Peyer's patch (tissue), 4 donors: ENCODE data around the gene SFN. TPM values are rescaled to one million over a fixed set of nuclear protein-coding genes. Genes with fewer than 3 reads are reported as not detected.
A peak's percentile ranks its signal among the peaks of the same experiment; 100 is the strongest.
"Not testable (repeated sequence)": the region's sequence is repeated elsewhere in the genome, so short reads cannot be mapped to it uniquely, and the experiment has no call there.

Source experiments
- DNase-seq, 3 donors: peaks; one replicate each; pipeline ENCODE4 v3.0.0-alpha.2; 2017 to 2019
- H3K27ac ChIP-seq, 4 donors: fragments of 200-600 bp; sonication (generic); one replicate each; pipeline ENCODE4 v1.5.1; 2016 to 2019
- H3K27me3 ChIP-seq, 2 donors: fragments of 200-600 bp; sonication (generic); one replicate each; pipeline ENCODE4 v1.5.1; 2019
- H3K36me3 ChIP-seq, 3 donors: fragments of 200-600 bp; sonication (generic); one replicate each; pipeline ENCODE4 v1.5.1; 2016 to 2019
- H3K4me1 ChIP-seq, 4 donors: fragments of 200-600 bp; sonication (generic); one replicate each; pipeline ENCODE4 v1.5.1; 2016 to 2019
- H3K4me3 ChIP-seq, 4 donors: fragments of 200-600 bp; sonication (generic); 1 replicate in 3 of 4; 2 replicates in 1 of 4; pipeline ENCODE4 v1.5.1; 2016 to 2019; ENCODE audit warnings: mild to moderate bottlenecking in 1 of 4
- H3K9me3 ChIP-seq, 4 donors: fragments of 200-600 bp; sonication (generic); one replicate each; pipeline ENCODE4 v1.5.1; 2016 to 2019; ENCODE audit warnings: mild to moderate bottlenecking in 1 of 4
- POLR2A ChIP-seq, 2 donors: fragments of 450-650 bp; IDR thresholded peaks; one replicate each; pipeline ENCODE4 v1.5.1; 2017; ENCODE audit warnings: antibody characterized with exemption in 2 of 2, mild to moderate bottlenecking in 2 of 2, moderate library complexity in 2 of 2
- total RNA-seq, 4 donors: library from RNA; depleted of rRNA; stranded (reverse); fragments of >200 nt; gene quantifications; one replicate each; pipeline ENCODE4 v1.1.0, GENCODE V29; 2016
- TF ChIP-seq, protein P1 (sequence below), 6 experiments: fragments of 450-650 bp in 4 of 6; fragments of 200-600 bp in 2 of 6; sonication (generic) in 1 of 6; IDR thresholded peaks; one replicate each; pipeline ENCODE4 v1.5.1; 2017 to 2019; ENCODE audit warnings: antibody characterized with exemption in 6 of 6, mild to moderate bottlenecking in 3 of 6, moderate library complexity in 1 of 6

The SFN gene
- total RNA-seq, 4 donors from 2014 or later = 19.8 to 66.6 (median 44.6) TPM

- peaks cover 0 to 57% (median 0%) of the 10 kb centered on the region in 3 donors for H3K36me3 ChIP-seq
- DNase-seq = peak; percentile 52 to 95 (median 93)
- no peak overlapping the region for H3K4me3 ChIP-seq
- TF ChIP-seq, protein P1, sequence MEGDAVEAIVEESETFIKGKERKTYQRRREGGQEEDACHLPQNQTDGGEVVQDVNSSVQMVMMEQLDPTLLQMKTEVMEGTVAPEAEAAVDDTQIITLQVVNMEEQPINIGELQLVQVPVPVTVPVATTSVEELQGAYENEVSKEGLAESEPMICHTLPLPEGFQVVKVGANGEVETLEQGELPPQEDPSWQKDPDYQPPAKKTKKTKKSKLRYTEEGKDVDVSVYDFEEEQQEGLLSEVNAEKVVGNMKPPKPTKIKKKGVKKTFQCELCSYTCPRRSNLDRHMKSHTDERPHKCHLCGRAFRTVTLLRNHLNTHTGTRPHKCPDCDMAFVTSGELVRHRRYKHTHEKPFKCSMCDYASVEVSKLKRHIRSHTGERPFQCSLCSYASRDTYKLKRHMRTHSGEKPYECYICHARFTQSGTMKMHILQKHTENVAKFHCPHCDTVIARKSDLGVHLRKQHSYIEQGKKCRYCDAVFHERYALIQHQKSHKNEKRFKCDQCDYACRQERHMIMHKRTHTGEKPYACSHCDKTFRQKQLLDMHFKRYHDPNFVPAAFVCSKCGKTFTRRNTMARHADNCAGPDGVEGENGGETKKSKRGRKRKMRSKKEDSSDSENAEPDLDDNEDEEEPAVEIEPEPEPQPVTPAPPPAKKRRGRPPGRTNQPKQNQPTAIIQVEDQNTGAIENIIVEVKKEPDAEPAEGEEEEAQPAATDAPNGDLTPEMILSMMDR (IDR thresholded peaks at IDR 0.05) = peak in 4 of 6 experiments; percentile 4 to 35 (median 22)
- TF ChIP-seq POLR2A (IDR thresholded peaks at IDR 0.05) = no peak
- no peaks in the 10 kb centered on the region for H3K9me3 ChIP-seq
- peak overlapping the region; percentile 47 to 90 (median 84) for H3K27ac ChIP-seq
- no peaks in the 10 kb centered on the region for H3K27me3 ChIP-seq
- H3K4me1 ChIP-seq = peaks cover 0 to 17% (median 13%) of the 10 kb centered on the region in 4 donors
Observed at GRCh38 chr1:26833432-26834405, 29.2 kb upstream of the SFN start.

GRCh38 chr1:26837665-26838064, 25.3 kb upstream of the SFN start:
- H3K36me3 ChIP-seq = peaks cover 0 to 79% (median 0%) of the 10 kb centered on the region in 3 donors
- H3K4me3 ChIP-seq, H3K27me3 ChIP-seq, H3K9me3 ChIP-seq, DNase-seq: not testable (repeated sequence)
- H3K4me1 ChIP-seq = peaks cover 0 to 21% (median 8%) of the 10 kb centered on the region in 4 donors
- peak overlapping the region in 1 of 4 donors; percentile 67 for H3K27ac ChIP-seq

GRCh38 chr1:26838474-26839338, 24.2 kb upstream of the SFN start:
- Histone ChIP-seq H3K27me3 (no peaks in the 10 kb centered on the region), H3K9me3 (no peaks in the 10 kb centered on the region), H3K27ac (peak overlapping the region in 3 of 4 donors; percentile 37 to 67 (median 41)), H3K4me1 (peaks cover 0 to 18% (median 4%) of the 10 kb centered on the region in 4 donors), H3K4me3 (no peak overlapping the region), H3K36me3 (peaks cover 0 to 78% (median 0%) of the 10 kb centered on the region in 3 donors)
- TF ChIP-seq, protein P1 (IDR thresholded peaks at IDR 0.05) = no peak
- TF ChIP-seq POLR2A (IDR thresholded peaks at IDR 0.05) = no peak
- DNase-seq = peak in 2 of 3 donors; percentile 61 to 82

- Histone ChIP-seq H3K36me3 (peaks cover 0 to 78% (median 0%) of the 10 kb centered on the region in 3 donors), H3K27ac (peak overlapping the region in 3 of 4 donors; percentile 37 to 67 (median 41)), H3K4me3 (no peak overlapping the region), H3K9me3 (no peaks in the 10 kb centered on the region), H3K4me1 (peaks cover 0 to 14% (median 2%) of the 10 kb centered on the region in 4 donors), H3K27me3 (no peaks in the 10 kb centered on the region)
- TF ChIP-seq, protein P1 (IDR thresholded peaks at IDR 0.05) = no peak
- no peak for TF ChIP-seq POLR2A (IDR thresholded peaks at IDR 0.05)
- no peak for DNase-seq
Observed at GRCh38 chr1:26839339-26839722, 23.6 kb upstream of the SFN start.

- H3K36me3 ChIP-seq = peaks cover 0 to 74% (median 0%) of the 10 kb centered on the region in 3 donors
- no peaks in the 10 kb centered on the region for H3K27me3 ChIP-seq
- peak overlapping the region in 1 of 4 donors; percentile 67 for H3K27ac ChIP-seq
- TF ChIP-seq, protein P1 (IDR thresholded peaks at IDR 0.05) = no peak
- no peak for TF ChIP-seq POLR2A (IDR thresholded peaks at IDR 0.05)
- no peak overlapping the region for H3K4me3 ChIP-seq
- H3K9me3 ChIP-seq = no peaks in the 10 kb centered on the region
- peaks cover 0 to 14% (median 2%) of the 10 kb centered on the region in 4 donors for H3K4me1 ChIP-seq
- DNase-seq = no peak
Observed at GRCh38 chr1:26839779-26840178, 23.2 kb upstream of the SFN start.
